HL-60 (cell line): Measurements from ENCODE around the gene CYP27A1.
A peak's percentile ranks its signal among the peaks of the same experiment; 100 is the strongest.

Experiments used
- GABPA ChIP-seq: IDR thresholded peaks from 2 replicates; pipeline ENCODE4 v1.6.1; 2012; ENCODE audit warnings: low read depth
- POLR2AphosphoS5 ChIP-seq: IDR thresholded peaks from 2 replicates; pipeline ENCODE4 v1.6.1; 2012; ENCODE audit warnings: low read depth
- SPI1 ChIP-seq: IDR thresholded peaks from 2 replicates; pipeline ENCODE4 v1.6.1; 2012; ENCODE audit warnings: low read depth, mild to moderate bottlenecking, borderline replicate concordance
- TF ChIP-seq, protein P1 (sequence below): IDR thresholded peaks from one replicate; pipeline ENCODE4 v1.5.1; 2011; ENCODE audit warnings: low read length, control low read depth, inconsistent platforms; ENCODE audit not compliant: insufficient read depth
- TF ChIP-seq, protein P2 (sequence below): IDR thresholded peaks from 2 replicates; pipeline ENCODE4 v1.6.1; 2012; ENCODE audit warnings: low read depth; ENCODE audit not compliant: insufficient replicate concordance

DNA sequence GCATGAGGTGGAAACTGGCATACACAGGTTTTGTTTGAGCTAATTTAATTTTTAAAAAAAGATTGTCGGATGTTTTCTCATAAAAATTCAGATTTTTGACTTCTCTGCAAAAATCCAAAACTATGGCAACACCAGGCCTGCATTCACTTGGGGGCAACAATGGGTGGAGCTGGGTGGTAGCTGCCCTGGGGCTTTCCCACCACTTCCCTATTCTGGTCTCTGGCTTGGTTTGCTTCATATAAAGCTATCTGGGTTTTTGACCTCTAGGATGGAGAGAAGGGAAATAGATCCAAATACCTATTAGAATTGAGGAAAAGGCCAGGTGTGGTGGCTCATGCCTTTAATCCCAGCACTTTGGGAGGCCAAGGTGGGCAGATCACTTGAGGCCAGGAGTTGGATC, 5.5 kb upstream of the CYP27A1 start:
- TF ChIP-seq, protein P1, sequence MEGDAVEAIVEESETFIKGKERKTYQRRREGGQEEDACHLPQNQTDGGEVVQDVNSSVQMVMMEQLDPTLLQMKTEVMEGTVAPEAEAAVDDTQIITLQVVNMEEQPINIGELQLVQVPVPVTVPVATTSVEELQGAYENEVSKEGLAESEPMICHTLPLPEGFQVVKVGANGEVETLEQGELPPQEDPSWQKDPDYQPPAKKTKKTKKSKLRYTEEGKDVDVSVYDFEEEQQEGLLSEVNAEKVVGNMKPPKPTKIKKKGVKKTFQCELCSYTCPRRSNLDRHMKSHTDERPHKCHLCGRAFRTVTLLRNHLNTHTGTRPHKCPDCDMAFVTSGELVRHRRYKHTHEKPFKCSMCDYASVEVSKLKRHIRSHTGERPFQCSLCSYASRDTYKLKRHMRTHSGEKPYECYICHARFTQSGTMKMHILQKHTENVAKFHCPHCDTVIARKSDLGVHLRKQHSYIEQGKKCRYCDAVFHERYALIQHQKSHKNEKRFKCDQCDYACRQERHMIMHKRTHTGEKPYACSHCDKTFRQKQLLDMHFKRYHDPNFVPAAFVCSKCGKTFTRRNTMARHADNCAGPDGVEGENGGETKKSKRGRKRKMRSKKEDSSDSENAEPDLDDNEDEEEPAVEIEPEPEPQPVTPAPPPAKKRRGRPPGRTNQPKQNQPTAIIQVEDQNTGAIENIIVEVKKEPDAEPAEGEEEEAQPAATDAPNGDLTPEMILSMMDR = no peak
- TF ChIP-seq POLR2AphosphoS5 (no peak), SPI1 (peak; percentile 79), GABPA (no peak)
- TF ChIP-seq, protein P2, sequence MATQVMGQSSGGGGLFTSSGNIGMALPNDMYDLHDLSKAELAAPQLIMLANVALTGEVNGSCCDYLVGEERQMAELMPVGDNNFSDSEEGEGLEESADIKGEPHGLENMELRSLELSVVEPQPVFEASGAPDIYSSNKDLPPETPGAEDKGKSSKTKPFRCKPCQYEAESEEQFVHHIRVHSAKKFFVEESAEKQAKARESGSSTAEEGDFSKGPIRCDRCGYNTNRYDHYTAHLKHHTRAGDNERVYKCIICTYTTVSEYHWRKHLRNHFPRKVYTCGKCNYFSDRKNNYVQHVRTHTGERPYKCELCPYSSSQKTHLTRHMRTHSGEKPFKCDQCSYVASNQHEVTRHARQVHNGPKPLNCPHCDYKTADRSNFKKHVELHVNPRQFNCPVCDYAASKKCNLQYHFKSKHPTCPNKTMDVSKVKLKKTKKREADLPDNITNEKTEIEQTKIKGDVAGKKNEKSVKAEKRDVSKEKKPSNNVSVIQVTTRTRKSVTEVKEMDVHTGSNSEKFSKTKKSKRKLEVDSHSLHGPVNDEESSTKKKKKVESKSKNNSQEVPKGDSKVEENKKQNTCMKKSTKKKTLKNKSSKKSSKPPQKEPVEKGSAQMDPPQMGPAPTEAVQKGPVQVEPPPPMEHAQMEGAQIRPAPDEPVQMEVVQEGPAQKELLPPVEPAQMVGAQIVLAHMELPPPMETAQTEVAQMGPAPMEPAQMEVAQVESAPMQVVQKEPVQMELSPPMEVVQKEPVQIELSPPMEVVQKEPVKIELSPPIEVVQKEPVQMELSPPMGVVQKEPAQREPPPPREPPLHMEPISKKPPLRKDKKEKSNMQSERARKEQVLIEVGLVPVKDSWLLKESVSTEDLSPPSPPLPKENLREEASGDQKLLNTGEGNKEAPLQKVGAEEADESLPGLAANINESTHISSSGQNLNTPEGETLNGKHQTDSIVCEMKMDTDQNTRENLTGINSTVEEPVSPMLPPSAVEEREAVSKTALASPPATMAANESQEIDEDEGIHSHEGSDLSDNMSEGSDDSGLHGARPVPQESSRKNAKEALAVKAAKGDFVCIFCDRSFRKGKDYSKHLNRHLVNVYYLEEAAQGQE = no peak
